C4-2B (cell line): Measurements from ENCODE around the gene EIF4G1.
A peak's percentile ranks its signal among the peaks of the same experiment; 100 is the strongest.

Source experiments
- ZFX ChIP-seq: fragments of 450-650 bp; IDR thresholded peaks from 2 replicates; pipeline ENCODE4 v1.6.1; 2017
- TF ChIP-seq, protein P1 (sequence below): fragments of 450-650 bp; conservative IDR thresholded peaks from 2 replicates; pipeline ENCODE4 v1.5.1; 2017; ENCODE audit warnings: mild to moderate bottlenecking

DNA sequence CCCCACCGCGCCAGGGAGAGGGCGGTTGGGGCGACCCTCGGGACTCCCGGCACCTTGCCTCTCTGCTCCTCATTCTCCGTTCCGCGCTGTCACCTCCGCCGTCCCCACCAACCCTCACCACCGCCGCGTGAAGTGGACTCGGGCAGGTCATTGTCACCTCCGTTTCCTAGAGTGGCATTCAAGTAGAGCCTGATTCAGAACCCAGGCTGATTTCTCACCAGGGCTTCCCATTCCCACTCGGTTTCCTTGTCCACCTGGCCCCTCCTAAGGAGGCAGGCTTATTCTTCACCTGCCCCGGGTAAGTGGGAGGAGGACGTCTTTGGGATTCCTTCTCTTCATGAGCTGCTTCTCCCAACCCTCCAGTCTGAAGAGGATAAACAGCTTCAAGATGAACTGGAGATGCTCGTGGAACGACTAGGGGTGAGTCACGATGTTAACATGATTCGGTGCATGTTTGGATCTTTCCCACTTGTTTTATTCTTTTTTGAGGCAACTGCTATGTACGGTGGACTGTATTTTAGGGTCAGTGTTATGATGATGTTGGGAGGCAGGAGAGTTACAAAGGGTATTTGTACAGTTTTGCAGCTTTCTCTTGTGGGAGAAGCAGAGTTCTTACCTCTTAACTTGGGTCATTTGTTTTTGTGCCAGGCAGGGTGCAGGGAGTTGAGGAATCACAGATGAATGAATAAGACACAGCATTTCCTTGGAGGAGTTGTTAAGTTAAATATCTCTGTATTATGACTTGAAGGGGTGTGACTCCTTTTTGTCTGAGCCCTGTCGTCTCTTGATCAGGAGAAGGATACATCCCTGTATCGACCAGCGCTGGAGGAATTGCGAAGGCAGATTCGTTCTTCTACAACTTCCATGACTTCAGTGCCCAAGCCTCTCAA is 14.7 kb upstream of the EIF4G1 start:
- TF ChIP-seq, protein P1, sequence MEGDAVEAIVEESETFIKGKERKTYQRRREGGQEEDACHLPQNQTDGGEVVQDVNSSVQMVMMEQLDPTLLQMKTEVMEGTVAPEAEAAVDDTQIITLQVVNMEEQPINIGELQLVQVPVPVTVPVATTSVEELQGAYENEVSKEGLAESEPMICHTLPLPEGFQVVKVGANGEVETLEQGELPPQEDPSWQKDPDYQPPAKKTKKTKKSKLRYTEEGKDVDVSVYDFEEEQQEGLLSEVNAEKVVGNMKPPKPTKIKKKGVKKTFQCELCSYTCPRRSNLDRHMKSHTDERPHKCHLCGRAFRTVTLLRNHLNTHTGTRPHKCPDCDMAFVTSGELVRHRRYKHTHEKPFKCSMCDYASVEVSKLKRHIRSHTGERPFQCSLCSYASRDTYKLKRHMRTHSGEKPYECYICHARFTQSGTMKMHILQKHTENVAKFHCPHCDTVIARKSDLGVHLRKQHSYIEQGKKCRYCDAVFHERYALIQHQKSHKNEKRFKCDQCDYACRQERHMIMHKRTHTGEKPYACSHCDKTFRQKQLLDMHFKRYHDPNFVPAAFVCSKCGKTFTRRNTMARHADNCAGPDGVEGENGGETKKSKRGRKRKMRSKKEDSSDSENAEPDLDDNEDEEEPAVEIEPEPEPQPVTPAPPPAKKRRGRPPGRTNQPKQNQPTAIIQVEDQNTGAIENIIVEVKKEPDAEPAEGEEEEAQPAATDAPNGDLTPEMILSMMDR, result no peak
- TF ChIP-seq ZFX, result peak; percentile 81
